Measurements from ENCODE around the gene ARSI. TPM values are rescaled to one million over a fixed set of nuclear protein-coding genes. Genes with fewer than 3 reads are reported as not detected.
A peak's percentile ranks its signal among the peaks of the same experiment; 100 is the strongest.

Gene ARSI
- total and polyA plus RNA-seq, 2 of the 13 experiments (the other 11 are each of a cell fraction or from before 2014, with no cell fraction given): 4.2 to 33.9 TPM

DNA sequence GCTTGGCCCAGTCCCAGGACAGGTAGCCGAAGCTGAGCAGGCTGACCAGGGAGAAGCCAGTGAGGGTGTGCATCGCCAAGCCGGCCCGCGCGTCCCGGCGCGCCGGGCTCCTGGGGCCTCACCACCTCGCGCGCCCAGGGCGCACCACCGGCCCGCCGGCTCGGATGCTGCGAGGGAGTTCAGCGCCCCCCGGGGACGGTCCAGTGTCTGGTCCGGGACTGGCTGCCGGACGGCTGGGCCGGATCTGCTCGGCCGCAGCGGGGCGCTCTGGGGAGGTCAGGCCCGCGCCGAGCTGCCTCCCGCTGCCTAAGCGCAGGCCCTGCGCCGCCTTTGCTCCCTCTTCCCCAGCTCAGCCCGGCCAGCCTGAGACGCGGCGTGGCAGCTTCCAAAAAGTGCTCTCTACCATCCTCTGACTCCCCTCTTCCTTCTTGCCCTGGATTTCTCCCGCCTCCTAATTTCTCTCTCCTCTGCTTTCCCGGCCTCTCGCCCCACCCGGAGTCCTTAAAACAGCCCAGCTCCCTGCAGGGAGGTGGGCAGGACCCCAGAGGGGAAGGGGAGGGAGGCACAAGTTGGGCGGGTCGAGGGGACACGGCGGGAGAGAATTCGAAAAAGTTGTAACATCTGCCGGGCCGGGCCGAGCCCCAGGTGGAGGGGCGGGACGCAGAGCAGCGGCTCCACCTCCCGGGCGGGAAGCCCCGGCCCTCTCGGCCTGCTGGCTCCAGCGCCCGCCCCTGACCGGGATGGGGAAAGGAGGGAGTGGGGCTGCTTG lies at the start of gene ARSI (continued):
- TF ChIP-seq ZNF574 (CRISPR knock-in tag; IDR thresholded peaks at IDR 0.05) (0 out of 2 replicates have a peak, but pooled peaks have one; percentile 26), BORCS8-MEF2B (CRISPR knock-in tag; IDR thresholded peaks at IDR 0.05) (0 out of 2 replicates have a peak, but pooled peaks have one; percentile 11), ZNF777 (CRISPR knock-in tag; IDR thresholded peaks at IDR 0.05) (no peak), FOXP4 (CRISPR knock-in tag; IDR thresholded peaks at IDR 0.05) (0 out of 2 replicates have a peak, but pooled peaks have one; percentile 2), POLR2AphosphoS5 (IDR thresholded peaks at IDR 0.05; ENCODE audit: low read depth, low read length) (peak; percentile 19; the same call in 1 of the 2 replicates), ZNF788 (CRISPR knock-in tag; IDR thresholded peaks at IDR 0.05; ENCODE audit: borderline replicate concordance) (peak; percentile 47; the same call in 1 of the 2 replicates), HOXA5 (CRISPR knock-in tag; IDR thresholded peaks at IDR 0.05) (0 out of 2 replicates have a peak, but pooled peaks have one; percentile 8), ZBTB34 (CRISPR knock-in tag; IDR thresholded peaks at IDR 0.05) (no peak), RXRB (CRISPR knock-in tag; IDR thresholded peaks at IDR 0.05; ENCODE audit: borderline replicate concordance) (no peak), KLF16 (CRISPR knock-in tag; IDR thresholded peaks at IDR 0.05) (peak in 1 of 2 experiments; percentile 57; a peak in 1 of 4 replicates), SPEN (CRISPR knock-in tag; IDR thresholded peaks at IDR 0.05; ENCODE audit: low read depth) (no peak)
- TF ChIP-seq, protein P1, sequence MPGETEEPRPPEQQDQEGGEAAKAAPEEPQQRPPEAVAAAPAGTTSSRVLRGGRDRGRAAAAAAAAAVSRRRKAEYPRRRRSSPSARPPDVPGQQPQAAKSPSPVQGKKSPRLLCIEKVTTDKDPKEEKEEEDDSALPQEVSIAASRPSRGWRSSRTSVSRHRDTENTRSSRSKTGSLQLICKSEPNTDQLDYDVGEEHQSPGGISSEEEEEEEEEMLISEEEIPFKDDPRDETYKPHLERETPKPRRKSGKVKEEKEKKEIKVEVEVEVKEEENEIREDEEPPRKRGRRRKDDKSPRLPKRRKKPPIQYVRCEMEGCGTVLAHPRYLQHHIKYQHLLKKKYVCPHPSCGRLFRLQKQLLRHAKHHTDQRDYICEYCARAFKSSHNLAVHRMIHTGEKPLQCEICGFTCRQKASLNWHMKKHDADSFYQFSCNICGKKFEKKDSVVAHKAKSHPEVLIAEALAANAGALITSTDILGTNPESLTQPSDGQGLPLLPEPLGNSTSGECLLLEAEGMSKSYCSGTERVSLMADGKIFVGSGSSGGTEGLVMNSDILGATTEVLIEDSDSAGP (CRISPR knock-in tag; IDR thresholded peaks at IDR 0.05; ENCODE audit: borderline replicate concordance): peak; percentile 75
- TF ChIP-seq, protein P2, sequence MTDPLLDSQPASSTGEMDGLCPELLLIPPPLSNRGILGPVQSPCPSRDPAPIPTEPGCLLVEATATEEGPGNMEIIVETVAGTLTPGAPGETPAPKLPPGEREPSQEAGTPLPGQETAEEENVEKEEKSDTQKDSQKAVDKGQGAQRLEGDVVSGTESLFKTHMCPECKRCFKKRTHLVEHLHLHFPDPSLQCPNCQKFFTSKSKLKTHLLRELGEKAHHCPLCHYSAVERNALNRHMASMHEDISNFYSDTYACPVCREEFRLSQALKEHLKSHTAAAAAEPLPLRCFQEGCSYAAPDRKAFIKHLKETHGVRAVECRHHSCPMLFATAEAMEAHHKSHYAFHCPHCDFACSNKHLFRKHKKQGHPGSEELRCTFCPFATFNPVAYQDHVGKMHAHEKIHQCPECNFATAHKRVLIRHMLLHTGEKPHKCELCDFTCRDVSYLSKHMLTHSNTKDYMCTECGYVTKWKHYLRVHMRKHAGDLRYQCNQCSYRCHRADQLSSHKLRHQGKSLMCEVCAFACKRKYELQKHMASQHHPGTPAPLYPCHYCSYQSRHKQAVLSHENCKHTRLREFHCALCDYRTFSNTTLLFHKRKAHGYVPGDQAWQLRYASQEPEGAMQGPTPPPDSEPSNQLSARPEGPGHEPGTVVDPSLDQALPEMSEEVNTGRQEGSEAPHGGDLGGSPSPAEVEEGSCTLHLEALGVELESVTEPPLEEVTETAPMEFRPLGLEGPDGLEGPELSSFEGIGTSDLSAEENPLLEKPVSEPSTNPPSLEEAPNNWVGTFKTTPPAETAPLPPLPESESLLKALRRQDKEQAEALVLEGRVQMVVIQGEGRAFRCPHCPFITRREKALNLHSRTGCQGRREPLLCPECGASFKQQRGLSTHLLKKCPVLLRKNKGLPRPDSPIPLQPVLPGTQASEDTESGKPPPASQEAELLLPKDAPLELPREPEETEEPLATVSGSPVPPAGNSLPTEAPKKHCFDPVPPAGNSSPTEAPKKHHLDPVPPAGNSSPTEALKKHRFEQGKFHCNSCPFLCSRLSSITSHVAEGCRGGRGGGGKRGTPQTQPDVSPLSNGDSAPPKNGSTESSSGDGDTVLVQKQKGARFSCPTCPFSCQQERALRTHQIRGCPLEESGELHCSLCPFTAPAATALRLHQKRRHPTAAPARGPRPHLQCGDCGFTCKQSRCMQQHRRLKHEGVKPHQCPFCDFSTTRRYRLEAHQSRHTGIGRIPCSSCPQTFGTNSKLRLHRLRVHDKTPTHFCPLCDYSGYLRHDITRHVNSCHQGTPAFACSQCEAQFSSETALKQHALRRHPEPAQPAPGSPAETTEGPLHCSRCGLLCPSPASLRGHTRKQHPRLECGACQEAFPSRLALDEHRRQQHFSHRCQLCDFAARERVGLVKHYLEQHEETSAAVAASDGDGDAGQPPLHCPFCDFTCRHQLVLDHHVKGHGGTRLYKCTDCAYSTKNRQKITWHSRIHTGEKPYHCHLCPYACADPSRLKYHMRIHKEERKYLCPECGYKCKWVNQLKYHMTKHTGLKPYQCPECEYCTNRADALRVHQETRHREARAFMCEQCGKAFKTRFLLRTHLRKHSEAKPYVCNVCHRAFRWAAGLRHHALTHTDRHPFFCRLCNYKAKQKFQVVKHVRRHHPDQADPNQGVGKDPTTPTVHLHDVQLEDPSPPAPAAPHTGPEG (CRISPR knock-in tag; IDR thresholded peaks at IDR 0.05): 0 out of 2 replicates have a peak, but pooled peaks have one; percentile 36
